CD4-positive, CD25-positive, alpha-beta regulatory T cell (primary cell): ENCODE measurements around the gene NAPSA. TPM values are rescaled to one million over a fixed set of nuclear protein-coding genes. Genes with fewer than 3 reads are reported as not detected.

Experiments
- ATAC-seq, 2 donors: fragments of 150-1000 bp; cut with Tn5 transposase; one replicate each; pipeline ENCODE4 v1.10.0; 2021; ENCODE audit warnings: low read depth in 2 of 2, moderate number of reproducible peaks in 2 of 2, moderate library complexity in 1 of 2
- DNase-seq, 3 donors: peaks; one replicate each; pipeline versions ENCODE4 v3.0.0 to v3.0.0-alpha.2; 2012 to 2022; ENCODE audit warnings: mixed read lengths in 1 of 3
- H3K27ac ChIP-seq: one replicate; pipeline ENCODE4 v1.7.0; 2013; ENCODE audit warnings: mild to moderate bottlenecking, low read length; ENCODE audit not compliant: insufficient read depth, poor library complexity, severe bottlenecking
- H3K27me3 ChIP-seq: one replicate; pipeline ENCODE4 v1.7.0; 2013; ENCODE audit warnings: low read length; ENCODE audit not compliant: control insufficient read depth, insufficient read depth
- H3K36me3 ChIP-seq: one replicate; pipeline ENCODE4 v1.7.0; 2013; ENCODE audit warnings: mild to moderate bottlenecking, low read length, moderate library complexity; ENCODE audit not compliant: control insufficient read depth, insufficient read depth
- H3K4me1 ChIP-seq: 2 replicates; pipeline ENCODE4 v1.7.0; 2013; ENCODE audit warnings: mild to moderate bottlenecking, low read length; ENCODE audit not compliant: insufficient read depth, control insufficient read depth, poor library complexity, severe bottlenecking
- H3K4me3 ChIP-seq: one replicate; pipeline ENCODE4 v1.7.0; 2013; ENCODE audit warnings: low read depth, mild to moderate bottlenecking, low read length, moderate library complexity
- H3K9me3 ChIP-seq, 2 experiments: 1 replicate in 1 of 2; 2 replicates in 1 of 2; pipeline ENCODE4 v1.7.0; 2013; ENCODE audit warnings: low read length in 2 of 2, mild to moderate bottlenecking in 1 of 2, moderate library complexity in 1 of 2; ENCODE audit not compliant: control insufficient read depth in 2 of 2
- H3K27ac Mint-ChIP-seq, 3 donors: one replicate each; pipeline ENCODE4 v1.8.0; 2020 to 2022; ENCODE audit warnings: mild to moderate bottlenecking in 3 of 3, mixed read lengths in 3 of 3, moderate library complexity in 2 of 3
- H3K27me3 Mint-ChIP-seq: one replicate; pipeline ENCODE4 v1.8.0; 2022; ENCODE audit warnings: mild to moderate bottlenecking, mixed read lengths
- H3K36me3 Mint-ChIP-seq: one replicate; pipeline ENCODE4 v1.8.0; 2020; ENCODE audit warnings: mixed read lengths
- H3K4me1 Mint-ChIP-seq, 4 donors: one replicate each; pipeline ENCODE4 v1.8.0; 2020 to 2022; ENCODE audit warnings: mixed read lengths in 4 of 4, mild to moderate bottlenecking in 1 of 4
- H3K4me3 Mint-ChIP-seq, 4 donors: one replicate each; pipeline ENCODE4 v1.8.0; 2020 to 2022; ENCODE audit warnings: mild to moderate bottlenecking in 4 of 4, mixed read lengths in 4 of 4, moderate library complexity in 3 of 4
- H3K9me3 Mint-ChIP-seq, 7 donors: one replicate each; pipeline ENCODE4 v1.8.0; 2020 to 2022; ENCODE audit warnings: mixed read lengths in 7 of 7, mild to moderate bottlenecking in 3 of 7, moderate library complexity in 2 of 7
- polyA plus RNA-seq, 4 donors: library from polyadenylated mRNA; unstranded; fragments of 300-500 nt; fragmentation: Illumina TruSeq; gene quantifications; one replicate each; pipeline ENCODE4 v1.2.3, GENCODE V29; 2021
- total RNA-seq: library from RNA; stranded (reverse); gene quantifications from one replicate; pipeline ENCODE4 v1.2.3, GENCODE V29; 2022

The NAPSA gene
- total and polyA plus RNA-seq, 5 donors from 2014 or later = 0.67 to 2.2 (median 1.2) TPM

DNA sequence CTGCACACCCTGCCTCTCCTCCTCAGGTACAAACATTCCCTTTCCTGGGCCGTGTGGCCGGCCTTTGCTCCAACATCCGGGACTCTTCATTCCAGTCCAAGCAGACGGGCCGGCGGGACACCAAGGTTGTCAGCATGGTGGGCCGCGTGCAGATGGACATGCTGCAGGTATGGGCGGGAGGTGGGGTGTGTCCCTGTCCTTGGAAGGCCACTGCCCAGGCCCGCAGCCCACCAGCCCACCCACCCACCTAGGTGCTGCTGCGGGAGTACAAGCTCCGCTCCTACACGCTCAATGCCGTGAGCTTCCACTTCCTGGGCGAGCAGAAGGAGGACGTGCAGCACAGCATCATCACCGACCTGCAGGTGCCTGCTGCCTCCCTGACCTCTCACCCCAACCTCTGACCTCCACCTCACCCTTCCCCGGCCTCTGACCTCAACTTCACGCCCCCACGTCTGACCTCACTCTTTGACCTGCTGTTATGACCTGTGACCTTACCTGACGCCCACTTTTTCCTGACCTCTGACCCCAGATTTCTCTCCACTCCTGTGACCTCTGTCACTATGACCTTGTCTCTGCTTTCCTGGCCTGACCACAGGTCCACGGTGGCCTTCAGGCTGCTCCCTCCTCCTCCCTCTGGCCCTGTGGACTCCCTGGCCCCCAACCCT, 40.8 kb upstream of the NAPSA start:
- DNase-seq = no peak
- H3K4me1 ChIP-seq = no peaks in the 10 kb centered on the region
- Mint-ChIP-seq H3K9me3 (no peaks in the 10 kb centered on the region), H3K27ac (peak overlapping the region in 1 of 3 donors; percentile 91), H3K4me1 (peaks cover 0 to 2% (median 0%) of the 10 kb centered on the region in 4 donors), H3K36me3 (peaks cover 12% of the 10 kb centered on the region), H3K4me3 (no peak overlapping the region), H3K27me3 (no peaks in the 10 kb centered on the region)
- H3K4me3 ChIP-seq = no peak overlapping the region
- no peak overlapping the region for H3K27ac ChIP-seq
- H3K9me3 ChIP-seq = no peaks in the 10 kb centered on the region
- H3K27me3 ChIP-seq = no peaks in the 10 kb centered on the region
- ATAC-seq = peak in 1 of 2 donors; percentile 28
- peaks cover 4% of the 10 kb centered on the region for H3K36me3 ChIP-seq

DNA sequence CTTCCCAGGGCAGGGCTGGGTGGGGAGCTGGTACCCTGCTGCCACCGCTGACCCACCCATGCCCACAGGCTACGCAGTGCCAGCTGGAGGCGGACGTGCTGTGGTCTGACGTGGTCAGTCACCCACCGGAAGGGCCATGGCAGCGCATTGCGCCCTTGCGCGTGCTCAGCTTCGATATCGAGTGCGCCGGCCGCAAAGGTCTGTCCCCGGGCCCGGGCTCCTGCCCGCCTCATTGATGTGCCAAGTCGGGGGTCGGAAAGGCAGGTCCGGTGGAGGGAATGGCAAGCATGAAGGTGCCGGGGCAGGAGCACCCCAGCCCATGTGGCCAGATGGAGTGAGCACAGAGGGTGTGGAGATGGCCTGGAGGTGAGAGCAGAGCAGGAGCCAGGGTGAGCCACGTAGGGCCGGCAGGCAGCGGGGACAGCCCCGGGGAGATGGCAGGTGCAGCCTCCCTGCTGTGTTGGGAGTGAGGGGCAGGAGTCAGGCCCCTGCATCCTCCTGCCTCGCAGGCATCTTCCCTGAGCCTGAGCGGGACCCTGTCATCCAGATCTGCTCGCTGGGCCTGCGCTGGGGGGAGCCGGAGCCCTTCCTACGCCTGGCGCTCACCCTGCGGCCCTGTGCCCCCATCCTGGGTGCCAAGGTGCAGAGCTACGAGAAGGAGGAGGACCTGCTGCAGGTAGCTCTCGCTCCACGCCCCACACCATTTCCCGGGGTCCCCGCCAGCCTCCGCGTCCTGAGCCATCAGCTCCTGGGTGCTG, 37.3 kb upstream of the NAPSA start:
- H3K27ac ChIP-seq = no peak overlapping the region
- H3K27ac Mint-ChIP-seq = no peak overlapping the region
- no peaks in the 10 kb centered on the region for H3K9me3 Mint-ChIP-seq
- ATAC-seq (no peak), DNase-seq (no peak)
- no peaks in the 10 kb centered on the region for H3K27me3 ChIP-seq
- H3K4me3 Mint-ChIP-seq = no peak overlapping the region
- H3K27me3 Mint-ChIP-seq = no peaks in the 10 kb centered on the region
- H3K36me3 ChIP-seq = peaks cover 4% of the 10 kb centered on the region
- H3K9me3 ChIP-seq = no peaks in the 10 kb centered on the region
- H3K36me3 Mint-ChIP-seq = peaks cover 15% of the 10 kb centered on the region
- no peaks in the 10 kb centered on the region for H3K4me1 ChIP-seq
- H3K4me1 Mint-ChIP-seq = peaks cover 0 to 2% (median 0%) of the 10 kb centered on the region in 4 donors
- H3K4me3 ChIP-seq = no peak overlapping the region

DNA sequence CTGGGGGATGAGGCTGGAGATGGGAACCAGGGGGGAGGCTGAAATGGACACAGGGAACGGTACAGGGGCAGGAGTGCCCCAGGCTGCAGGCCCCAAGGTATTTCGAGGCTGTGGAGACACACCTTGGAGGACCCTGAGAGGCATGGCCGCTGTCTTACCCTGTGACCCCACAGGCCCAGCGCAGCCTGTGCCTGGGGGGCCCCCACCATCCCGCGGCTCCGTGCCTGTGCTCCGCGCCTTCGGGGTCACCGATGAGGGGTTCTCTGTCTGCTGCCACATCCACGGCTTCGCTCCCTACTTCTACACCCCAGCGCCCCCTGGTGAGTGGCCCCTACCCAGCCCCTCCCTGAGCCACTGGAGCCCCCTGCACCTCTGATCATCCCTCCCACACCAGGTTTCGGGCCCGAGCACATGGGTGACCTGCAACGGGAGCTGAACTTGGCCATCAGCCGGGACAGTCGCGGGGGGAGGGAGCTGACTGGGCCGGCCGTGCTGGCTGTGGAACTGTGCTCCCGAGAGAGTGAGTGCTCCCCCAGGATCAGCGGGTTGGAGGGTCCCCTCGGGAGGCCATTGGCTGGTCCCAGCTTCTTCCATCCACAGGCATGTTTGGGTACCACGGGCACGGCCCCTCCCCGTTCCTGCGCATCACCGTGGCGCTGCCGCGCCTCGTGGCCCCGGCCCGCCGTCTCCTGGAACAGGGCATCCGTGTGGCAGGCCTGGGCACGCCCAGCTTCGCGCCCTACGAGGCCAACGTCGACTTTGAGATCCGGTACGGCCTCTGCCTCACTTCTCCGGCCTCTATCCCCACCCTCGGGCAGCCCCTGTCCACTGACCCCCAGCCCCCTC, 36.4 kb upstream of the NAPSA start:
- Mint-ChIP-seq H3K27ac (no peak overlapping the region), H3K4me3 (no peak overlapping the region), H3K36me3 (peaks cover 17% of the 10 kb centered on the region), H3K27me3 (no peaks in the 10 kb centered on the region), H3K9me3 (no peaks in the 10 kb centered on the region), H3K4me1 (peaks cover 0 to 2% (median 0%) of the 10 kb centered on the region in 4 donors)
- Histone ChIP-seq H3K9me3 (no peaks in the 10 kb centered on the region), H3K27ac (no peak overlapping the region), H3K36me3 (peaks cover 4% of the 10 kb centered on the region), H3K4me3 (no peak overlapping the region), H3K4me1 (no peaks in the 10 kb centered on the region), H3K27me3 (no peaks in the 10 kb centered on the region)
- ATAC-seq (no peak), DNase-seq (no peak)

DNA sequence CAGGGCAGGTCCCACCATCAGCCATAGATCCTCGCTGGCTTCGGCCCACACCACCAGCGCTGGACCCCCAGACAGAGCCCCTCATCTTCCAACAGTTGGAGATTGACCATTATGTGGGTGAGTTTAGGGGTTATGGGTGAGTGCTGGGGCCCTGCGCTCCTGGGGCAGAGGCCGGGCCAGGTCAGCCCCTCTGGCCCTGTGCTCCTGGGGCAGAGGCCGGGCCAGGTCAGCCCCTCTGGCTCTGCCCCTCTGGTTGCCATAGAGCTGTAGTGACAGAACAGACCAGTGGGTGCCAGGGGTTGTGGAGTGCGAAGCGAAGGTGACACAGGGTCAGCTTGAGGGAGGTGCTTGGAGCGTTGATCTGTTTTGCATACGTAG, 33.9 kb upstream of the NAPSA start:
- no peaks in the 10 kb centered on the region for H3K9me3 Mint-ChIP-seq
- Histone ChIP-seq H3K9me3 (no peaks in the 10 kb centered on the region), H3K27me3 (no peaks in the 10 kb centered on the region), H3K4me3 (no peak overlapping the region), H3K4me1 (no peaks in the 10 kb centered on the region), H3K27ac (no peak overlapping the region), H3K36me3 (peaks cover 4% of the 10 kb centered on the region)
- DNase-seq = no peak
- ATAC-seq = no peak
- H3K4me3 Mint-ChIP-seq = no peak overlapping the region
- H3K4me1 Mint-ChIP-seq = peaks cover 0 to 2% (median 0%) of the 10 kb centered on the region in 4 donors
- H3K27me3 Mint-ChIP-seq = no peaks in the 10 kb centered on the region
- peaks cover 17% of the 10 kb centered on the region for H3K36me3 Mint-ChIP-seq
- H3K27ac Mint-ChIP-seq = no peak overlapping the region

DNA sequence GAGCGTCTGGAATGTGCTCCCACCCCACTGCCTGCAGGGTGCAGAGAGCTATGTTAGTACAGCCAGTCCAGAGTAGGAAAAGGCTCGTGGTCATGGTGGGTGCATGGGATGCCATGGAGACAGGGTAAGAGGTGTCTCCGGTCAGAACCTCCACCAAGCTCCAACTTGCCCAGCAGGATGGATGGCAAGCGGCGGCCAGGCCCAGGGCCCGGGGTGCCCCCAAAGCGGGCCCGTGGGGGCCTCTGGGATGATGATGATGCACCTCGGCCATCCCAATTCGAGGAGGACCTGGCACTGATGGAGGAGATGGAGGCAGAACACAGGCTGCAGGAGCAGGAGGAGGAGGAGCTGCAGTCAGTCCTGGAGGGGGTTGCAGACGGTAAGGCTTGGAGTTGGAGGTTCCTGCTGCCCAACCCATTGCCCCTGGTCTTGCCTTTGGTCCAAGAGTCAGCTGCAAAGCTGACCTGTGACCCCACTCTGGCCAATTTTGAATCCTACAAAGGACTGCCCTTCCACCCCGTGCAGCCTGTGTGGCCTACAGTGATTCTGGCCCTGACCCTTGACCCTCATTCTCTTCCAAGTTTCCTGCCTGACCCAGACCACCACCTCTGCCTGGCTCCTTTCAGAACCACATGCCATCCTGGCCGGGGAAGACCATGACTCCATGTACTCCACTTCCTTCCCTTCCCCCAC, 33.4 kb upstream of the NAPSA start:
- Histone ChIP-seq H3K4me3 (no peak overlapping the region), H3K9me3 (no peaks in the 10 kb centered on the region), H3K36me3 (peaks cover 4% of the 10 kb centered on the region), H3K27me3 (no peaks in the 10 kb centered on the region), H3K4me1 (no peaks in the 10 kb centered on the region), H3K27ac (no peak overlapping the region)
- no peak for DNase-seq
- Mint-ChIP-seq H3K36me3 (peaks cover 13% of the 10 kb centered on the region), H3K27ac (no peak overlapping the region), H3K27me3 (no peaks in the 10 kb centered on the region), H3K9me3 (no peaks in the 10 kb centered on the region), H3K4me3 (no peak overlapping the region), H3K4me1 (peaks cover 0 to 2% (median 0%) of the 10 kb centered on the region in 4 donors)
- no peak for ATAC-seq

DNA sequence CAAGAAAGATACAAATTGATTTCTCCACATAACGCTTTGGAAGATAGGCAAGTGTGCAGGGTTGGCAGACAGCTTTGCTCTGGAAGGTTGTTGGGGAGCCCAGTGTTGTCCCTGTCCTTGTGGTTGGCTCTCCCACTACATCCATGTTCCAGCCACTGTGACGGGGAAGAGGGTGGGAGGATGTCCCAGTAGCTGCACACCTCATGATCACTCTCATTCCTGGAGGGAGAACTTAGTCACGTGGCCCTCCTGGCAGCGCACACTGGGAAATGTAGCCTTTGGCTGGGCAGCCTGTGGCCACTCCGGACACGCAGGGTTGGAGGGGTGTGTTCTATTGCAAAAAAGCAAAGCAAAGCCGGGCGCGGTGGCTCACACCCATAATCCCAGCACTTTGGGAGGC, 28.6 kb upstream of the NAPSA start:
- no peaks in the 10 kb centered on the region for H3K36me3 ChIP-seq
- H3K4me1 ChIP-seq = no peaks in the 10 kb centered on the region
- no peak overlapping the region for H3K4me3 Mint-ChIP-seq
- H3K9me3 Mint-ChIP-seq = peaks cover 0 to 2% (median 0%) of the 10 kb centered on the region in 7 donors
- H3K27me3 Mint-ChIP-seq = no peaks in the 10 kb centered on the region
- no peak overlapping the region for H3K27ac ChIP-seq
- no peaks in the 10 kb centered on the region for H3K27me3 ChIP-seq
- DNase-seq (no peak), ATAC-seq (no peak)
- H3K4me1 Mint-ChIP-seq = peaks cover 0 to 4% (median under 1%) of the 10 kb centered on the region in 4 donors
- H3K27ac Mint-ChIP-seq = no peak overlapping the region
- no peak overlapping the region for H3K4me3 ChIP-seq
- no peaks in the 10 kb centered on the region for H3K9me3 ChIP-seq
- peaks cover 14% of the 10 kb centered on the region for H3K36me3 Mint-ChIP-seq

DNA sequence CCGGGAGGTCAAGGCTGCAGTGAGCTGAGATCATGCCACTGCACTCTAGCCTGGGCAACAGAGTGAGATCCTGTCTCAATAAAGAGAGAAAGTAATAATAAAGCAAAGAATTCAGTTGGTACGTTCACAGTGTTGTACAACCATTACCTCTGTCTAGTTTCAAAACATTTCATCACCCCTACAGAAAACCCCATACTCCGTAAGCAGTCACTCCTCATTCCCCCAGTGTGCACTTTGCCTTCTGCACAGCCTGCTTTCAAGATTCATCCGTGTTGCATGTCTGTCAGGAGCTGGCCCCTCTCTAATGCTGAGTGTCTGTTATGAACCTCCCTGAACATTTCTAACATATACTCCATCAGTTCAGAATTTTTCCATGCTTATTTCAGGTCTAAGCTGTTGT, 28.1 kb upstream of the NAPSA start:
- peaks cover 0 to 2% (median 0%) of the 10 kb centered on the region in 7 donors for H3K9me3 Mint-ChIP-seq
- H3K4me3 Mint-ChIP-seq = no peak overlapping the region
- Histone ChIP-seq H3K36me3 (no peaks in the 10 kb centered on the region), H3K9me3 (no peaks in the 10 kb centered on the region), H3K4me1 (no peaks in the 10 kb centered on the region), H3K4me3 (no peak overlapping the region), H3K27ac (no peak overlapping the region), H3K27me3 (no peaks in the 10 kb centered on the region)
- H3K27me3 Mint-ChIP-seq = no peaks in the 10 kb centered on the region
- no peak for DNase-seq
- H3K4me1 Mint-ChIP-seq = peaks cover 0 to 4% (median under 1%) of the 10 kb centered on the region in 4 donors
- no peak for ATAC-seq
- H3K36me3 Mint-ChIP-seq = peaks cover 14% of the 10 kb centered on the region
- no peak overlapping the region for H3K27ac Mint-ChIP-seq
